Parietal lobe (tissue), 1 donor: Measurements from ENCODE around the gene APCS. TPM values are rescaled to one million over a fixed set of nuclear protein-coding genes. Genes with fewer than 3 reads are reported as not detected.

Experiments used
- total RNA-seq: library from RNA; depleted of rRNA; stranded (reverse); fragments of >200 nt; gene quantifications from one replicate; pipeline ENCODE4 v1.2.3, GENCODE V29; 2014

APCS gene
- total RNA-seq = not detected

GRCh38 chr1:159587461-159587951, at the start of gene APCS:
Gene APCS, plus strand, starts transcription at chr1:159587826. Its CDS starts 96 bp downstream, at chr1:159587922.

Other genes with a start within 250 kb of the APCS start
- not detected for gene OR10J4, start 155.6 kb upstream of the APCS start, total RNA-seq
- gene OR10J1, start 148.1 kb upstream of the APCS start, total RNA-seq = not detected
- not detected for gene OR10J5, start 51.8 kb upstream of the APCS start, total RNA-seq
- gene CRP, start 126.8 kb downstream of the APCS start, total RNA-seq = not detected
- gene DUSP23, start 193.1 kb downstream of the APCS start, total RNA-seq = 16.0 TPM
- not detected for gene FCRL6, start 214.5 kb downstream of the APCS start, total RNA-seq
- gene SLAMF8, start 239.0 kb downstream of the APCS start, total RNA-seq = not detected